H9 (cell line): ENCODE results near the gene GABRD. TPM values are rescaled to one million over a fixed set of nuclear protein-coding genes. Genes with fewer than 3 reads are reported as not detected.

Experiments
- DNase-seq: peaks from one replicate; pipeline ENCODE4 v3.0.0-alpha.2; 2017
- H2AFZ ChIP-seq: one replicate; pipeline ENCODE4 v1.6.1; 2013; ENCODE audit warnings: mild to moderate bottlenecking, low read length, control low read depth, moderate library complexity
- H2AK5ac ChIP-seq: 2 replicates; pipeline ENCODE4 v1.6.1; 2013; ENCODE audit warnings: low read length, control low read depth, mixed read lengths; ENCODE audit not compliant: insufficient read length
- H2BK120ac ChIP-seq: one replicate; pipeline ENCODE4 v1.6.1; 2013; ENCODE audit warnings: low read depth, mild to moderate bottlenecking, low read length, control low read depth, inconsistent platforms; ENCODE audit not compliant: poor library complexity, severe bottlenecking
- H2BK12ac ChIP-seq: 2 replicates; pipeline ENCODE4 v1.6.1; 2013; ENCODE audit warnings: low read length, control low read depth, mixed read lengths, low read depth; ENCODE audit not compliant: insufficient read length
- H2BK15ac ChIP-seq: 2 replicates; pipeline ENCODE4 v1.6.1; 2013; ENCODE audit warnings: low read depth, low read length, control low read depth
- H2BK20ac ChIP-seq: one replicate; pipeline ENCODE4 v1.6.1; 2013; ENCODE audit warnings: low read depth, mild to moderate bottlenecking, low read length, control low read depth, inconsistent platforms; ENCODE audit not compliant: poor library complexity, severe bottlenecking
- H2BK5ac ChIP-seq: 2 replicates; pipeline ENCODE4 v1.6.1; 2013; ENCODE audit warnings: low read length, control low read depth, mixed read lengths; ENCODE audit not compliant: insufficient read length
- H3K14ac ChIP-seq: 2 replicates; pipeline ENCODE4 v1.6.1; 2013; ENCODE audit warnings: low read length, control low read depth; ENCODE audit not compliant: insufficient read depth
- H3K18ac ChIP-seq: 2 replicates; pipeline ENCODE4 v1.6.1; 2013; ENCODE audit warnings: low read depth, mild to moderate bottlenecking, mixed read lengths, low read length, control low read depth; ENCODE audit not compliant: insufficient read length
- H3K23ac ChIP-seq: 2 replicates; pipeline ENCODE4 v1.6.1; 2013; ENCODE audit warnings: low read length, control low read depth, mixed read lengths, low read depth; ENCODE audit not compliant: insufficient read length
- H3K23me2 ChIP-seq: 2 replicates; pipeline ENCODE4 v1.6.1; 2013; ENCODE audit warnings: low read depth, mild to moderate bottlenecking, mixed read lengths, low read length, control low read depth; ENCODE audit not compliant: insufficient read length, poor library complexity, severe bottlenecking
- H3K27ac ChIP-seq: 2 replicates; pipeline ENCODE4 v1.5.1; 2013; ENCODE audit warnings: low read length, control low read depth, mixed read lengths, low read depth; ENCODE audit not compliant: insufficient read length
- H3K27me3 ChIP-seq: 2 replicates; pipeline ENCODE4 v1.6.1; 2013; ENCODE audit warnings: low read length, control low read depth, inconsistent platforms; ENCODE audit not compliant: insufficient read depth
- H3K4ac ChIP-seq: 2 replicates; pipeline ENCODE4 v1.6.1; 2013; ENCODE audit warnings: low read depth, mild to moderate bottlenecking, control low read depth, inconsistent platforms, low read length, moderate library complexity
- H3K4me1 ChIP-seq: 2 replicates; pipeline ENCODE4 v1.6.1; 2013; ENCODE audit warnings: low read length, control low read depth, inconsistent platforms; ENCODE audit not compliant: insufficient read depth
- H3K4me2 ChIP-seq: 2 replicates; pipeline ENCODE4 v1.6.1; 2013; ENCODE audit warnings: low read length, control low read depth, mixed read lengths; ENCODE audit not compliant: insufficient read length, insufficient read depth
- H3K56ac ChIP-seq: 2 replicates; pipeline ENCODE4 v1.6.1; 2013; ENCODE audit warnings: low read depth, mild to moderate bottlenecking, mixed read lengths, low read length, control low read depth; ENCODE audit not compliant: insufficient read length
- H3K79me1 ChIP-seq: 2 replicates; pipeline ENCODE4 v1.6.1; 2013; ENCODE audit warnings: low read depth, mild to moderate bottlenecking, moderate library complexity, low read length, control low read depth, inconsistent platforms; ENCODE audit not compliant: insufficient read depth, poor library complexity, severe bottlenecking
- H3K79me2 ChIP-seq: 2 replicates; pipeline ENCODE4 v1.6.1; 2013; ENCODE audit warnings: low read length, control low read depth, inconsistent platforms; ENCODE audit not compliant: insufficient read depth
- H3K9ac ChIP-seq: 2 replicates; pipeline ENCODE4 v1.6.1; 2013; ENCODE audit warnings: low read length, control low read depth, mixed read lengths; ENCODE audit not compliant: insufficient read length; ENCODE audit errors: extremely low read depth
- H3K9me3 ChIP-seq: one replicate; pipeline ENCODE4 v1.6.1; 2013; ENCODE audit warnings: low read depth, low read length, inconsistent platforms; ENCODE audit not compliant: control insufficient read depth
- H3T11ph ChIP-seq: one replicate; pipeline ENCODE4 v1.6.1; 2013; ENCODE audit warnings: mild to moderate bottlenecking, low read length, control low read depth, inconsistent platforms
- H4K20me1 ChIP-seq: one replicate; pipeline ENCODE4 v1.6.1; 2013; ENCODE audit not compliant: control insufficient read depth, insufficient read length, insufficient read depth
- H4K5ac ChIP-seq: 2 replicates; pipeline ENCODE4 v1.6.1; 2013; ENCODE audit warnings: low read depth, mild to moderate bottlenecking, mixed read lengths, low read length, control low read depth; ENCODE audit not compliant: insufficient read length
- H4K8ac ChIP-seq: replicated peaks from 2 replicates; pipeline ENCODE4 v1.6.1; 2013; ENCODE audit warnings: low read length, control low read depth, mixed read lengths, low read depth; ENCODE audit not compliant: insufficient read length
- H4K91ac ChIP-seq: 2 replicates; pipeline ENCODE4 v1.6.1; 2013; ENCODE audit warnings: low read depth, mild to moderate bottlenecking, moderate library complexity, mixed read lengths, low read length, control low read depth; ENCODE audit not compliant: insufficient read length
- H3K27ac Mint-ChIP-seq, 3 experiments: 2 replicates in 2 of 3; 3 replicates in 1 of 3; pipeline ENCODE4 v1.8.0; 2020 to 2021; ENCODE audit warnings: mixed read lengths in 3 of 3, mild to moderate bottlenecking in 1 of 3, moderate library complexity in 1 of 3
- H3K27me3 Mint-ChIP-seq: 2 replicates; pipeline ENCODE4 v1.8.0; 2021; ENCODE audit warnings: low read depth, mild to moderate bottlenecking, moderate library complexity, mixed read lengths
- H3K36me3 Mint-ChIP-seq, 3 experiments: 2 replicates in 2 of 3; 3 replicates in 1 of 3; pipeline ENCODE4 v1.8.0; 2020 to 2021; ENCODE audit warnings: low read depth in 3 of 3, mixed read lengths in 3 of 3; ENCODE audit not compliant: insufficient read depth in 1 of 3
- H3K4me1 Mint-ChIP-seq, 2 experiments: 2 replicates each; pipeline ENCODE4 v1.8.0; 2020; ENCODE audit warnings: mixed read lengths in 2 of 2
- H3K4me3 Mint-ChIP-seq, 2 experiments: 2 replicates in 1 of 2; 3 replicates in 1 of 2; pipeline ENCODE4 v1.8.0; 2020 to 2021; ENCODE audit warnings: mild to moderate bottlenecking in 2 of 2, mixed read lengths in 2 of 2, moderate library complexity in 1 of 2
- H3K9me3 Mint-ChIP-seq, 2 experiments: 2 replicates in 1 of 2; 3 replicates in 1 of 2; pipeline ENCODE4 v1.8.0; 2020; ENCODE audit warnings: mild to moderate bottlenecking in 2 of 2, mixed read lengths in 2 of 2, moderate library complexity in 1 of 2
- WGBS: extraction: QIAGEN DNeasy Blood & Tissue Kit; methylation state at CpG from one replicate; pipeline ENCODE4 v1.1.7; 2013; ENCODE audit warnings: missing lambda C conversion rate, low lambda C conversion rate, mixed read lengths; ENCODE audit not compliant: insufficient read length; ENCODE audit errors: extremely low coverage; 5-methylcytosine and 5-hydroxymethylcytosine counted together
- total RNA-seq: library from RNA; stranded (reverse); gene quantifications from 2 replicates; pipeline ENCODE4 v1.2.1, GENCODE V29; 2021
- TF ChIP-seq, protein P1 (sequence below): fragments of 200-600 bp; sonication (generic); conservative IDR thresholded peaks from 3 replicates; pipeline ENCODE4 v1.8.0; 2021; ENCODE audit warnings: antibody characterized with exemption, mild to moderate bottlenecking

Gene GABRD
- total RNA-seq, 1 experiment from 2014 or later: 0.59 TPM

DNA sequence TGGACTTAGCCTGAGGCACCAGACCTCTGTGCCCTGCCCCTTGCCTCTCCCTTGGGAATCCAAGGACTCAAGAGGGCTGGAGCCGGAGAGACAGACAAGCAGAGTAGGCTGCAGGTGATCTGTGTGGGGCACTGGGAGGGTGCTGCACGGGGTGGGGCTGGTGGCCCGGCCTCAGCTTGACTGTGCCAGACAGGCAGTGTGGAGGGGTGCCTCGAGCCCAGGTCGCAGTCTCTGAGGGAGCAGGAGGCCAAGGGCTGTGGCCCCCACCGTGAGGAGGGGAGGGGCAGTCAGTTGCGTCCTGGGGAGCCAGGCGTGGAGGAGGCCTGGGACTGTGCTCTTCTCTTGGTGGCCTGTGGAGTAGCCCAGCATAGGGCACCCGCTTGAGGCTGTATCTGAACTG is 4.0 kb downstream of the GABRD start:
- no CpG with 5 or more reads among the region's 9 CpGs for WGBS

More for the DNA sequence above, 4.0 kb downstream of the GABRD start:
- Histone ChIP-seq H3K23me2 (no peaks in the 10 kb centered on the region), H2BK120ac (no peak overlapping the region), H4K91ac (no peak overlapping the region), H3K27ac (no peak overlapping the region), H3K9ac (no peak overlapping the region), H2BK15ac (no peak overlapping the region), H3K27me3 (peaks cover 5% of the 10 kb centered on the region; the same call in 1 of the 2 replicates), H2BK20ac (no peak overlapping the region), H3K14ac (no peak overlapping the region), H4K5ac (no peak overlapping the region), H2AK5ac (no peak overlapping the region), H3K9me3 (no peaks in the 10 kb centered on the region), H3K18ac (no peak overlapping the region), H2AFZ (no peak overlapping the region), H2BK12ac (no peak overlapping the region), H4K20me1 (no peaks in the 10 kb centered on the region), H3K4me1 (no peaks in the 10 kb centered on the region), H3K4ac (no peak overlapping the region), H3K4me2 (no peak overlapping the region), H3K79me2 (no peaks in the 10 kb centered on the region), H3K23ac (no peak overlapping the region), H3T11ph (no peak overlapping the region), H3K56ac (no peak overlapping the region), H4K8ac (no peak overlapping the region), H2BK5ac (no peak overlapping the region), H3K79me1 (no peaks in the 10 kb centered on the region)
- no peaks in the 10 kb centered on the region for H3K36me3 Mint-ChIP-seq
- H3K4me1 Mint-ChIP-seq: peaks cover 3 to 4% of the 10 kb centered on the region in 2 experiments
- TF ChIP-seq, protein P1, sequence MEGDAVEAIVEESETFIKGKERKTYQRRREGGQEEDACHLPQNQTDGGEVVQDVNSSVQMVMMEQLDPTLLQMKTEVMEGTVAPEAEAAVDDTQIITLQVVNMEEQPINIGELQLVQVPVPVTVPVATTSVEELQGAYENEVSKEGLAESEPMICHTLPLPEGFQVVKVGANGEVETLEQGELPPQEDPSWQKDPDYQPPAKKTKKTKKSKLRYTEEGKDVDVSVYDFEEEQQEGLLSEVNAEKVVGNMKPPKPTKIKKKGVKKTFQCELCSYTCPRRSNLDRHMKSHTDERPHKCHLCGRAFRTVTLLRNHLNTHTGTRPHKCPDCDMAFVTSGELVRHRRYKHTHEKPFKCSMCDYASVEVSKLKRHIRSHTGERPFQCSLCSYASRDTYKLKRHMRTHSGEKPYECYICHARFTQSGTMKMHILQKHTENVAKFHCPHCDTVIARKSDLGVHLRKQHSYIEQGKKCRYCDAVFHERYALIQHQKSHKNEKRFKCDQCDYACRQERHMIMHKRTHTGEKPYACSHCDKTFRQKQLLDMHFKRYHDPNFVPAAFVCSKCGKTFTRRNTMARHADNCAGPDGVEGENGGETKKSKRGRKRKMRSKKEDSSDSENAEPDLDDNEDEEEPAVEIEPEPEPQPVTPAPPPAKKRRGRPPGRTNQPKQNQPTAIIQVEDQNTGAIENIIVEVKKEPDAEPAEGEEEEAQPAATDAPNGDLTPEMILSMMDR: no peak
- H3K4me3 Mint-ChIP-seq: no peak overlapping the region
- peaks cover 36% of the 10 kb centered on the region for H3K27me3 Mint-ChIP-seq
- no peak for DNase-seq
- H3K27ac Mint-ChIP-seq: no peak overlapping the region
- peaks cover 0 to 2% of the 10 kb centered on the region in 2 experiments; a peak in 1 of 5 replicates for H3K9me3 Mint-ChIP-seq
